H1 (cell line): ENCODE measurements around the gene SGCD.

Experiments used
- ASH2L ChIP-seq: fragments of 200-600, 300-600 bp; sonication (generic); IDR thresholded peaks from one replicate; pipeline ENCODE4 v1.7.1; 2017; ENCODE audit warnings: low read length
- CEBPB ChIP-seq: IDR thresholded peaks from 2 replicates; pipeline ENCODE4 v1.6.1; 2012; ENCODE audit warnings: low read depth, low read length
- EP300 ChIP-seq, 2 experiments: IDR thresholded peaks; 1 replicate in 1 of 2; 2 replicates in 1 of 2; pipeline ENCODE4 v1.6.1; 2011 to 2012; ENCODE audit warnings: low read depth in 2 of 2, low read length in 2 of 2, mild to moderate bottlenecking in 2 of 2, borderline replicate concordance in 1 of 2, inconsistent platforms in 1 of 2, moderate library complexity in 1 of 2
- EZH2 ChIP-seq: fragments of 200-600 bp; sonication (generic); IDR thresholded peaks from 2 replicates; pipeline ENCODE4 v1.7.1; 2012; ENCODE audit warnings: low read depth, mild to moderate bottlenecking, moderate library complexity, low read length, inconsistent platforms; ENCODE audit not compliant: severe bottlenecking
- JUN ChIP-seq: IDR thresholded peaks from 2 replicates; pipeline ENCODE4 v1.6.1; 2011; ENCODE audit warnings: low read depth, mild to moderate bottlenecking, improper control_type of control experiment, low read length
- MAFK ChIP-seq: IDR thresholded peaks from 2 replicates; pipeline ENCODE4 v1.6.1; 2012; ENCODE audit warnings: low read depth, mild to moderate bottlenecking, improper control_type of control experiment, low read length
- PHF8 ChIP-seq: fragments of 200-600 bp; sonication (generic); conservative IDR thresholded peaks from 2 replicates; pipeline ENCODE4 v1.7.1; 2012; ENCODE audit warnings: low read depth, mild to moderate bottlenecking, inconsistent platforms, low read length, moderate library complexity
- POLR2A ChIP-seq, 2 experiments: IDR thresholded peaks; 1 replicate in 1 of 2; 2 replicates in 1 of 2; pipeline ENCODE4 v1.6.1; 2011; ENCODE audit warnings: low read depth in 2 of 2, low read length in 2 of 2, mild to moderate bottlenecking in 2 of 2; ENCODE audit errors: control extremely low read depth in 1 of 2
- POLR2AphosphoS5 ChIP-seq: IDR thresholded peaks from 2 replicates; pipeline ENCODE4 v1.6.1; 2011; ENCODE audit warnings: low read depth, low read length
- SP1 ChIP-seq: IDR thresholded peaks from 2 replicates; pipeline ENCODE4 v1.6.1; 2011; ENCODE audit warnings: low read depth, low read length
- ZNF274 ChIP-seq: IDR thresholded peaks from 2 replicates; pipeline ENCODE4 v1.7.0; 2012; ENCODE audit warnings: low read length, borderline replicate concordance; ENCODE audit errors: extremely low read depth
- TF ChIP-seq, protein P1 (sequence below), 3 experiments: IDR thresholded peaks; 1 replicate in 2 of 3; 2 replicates in 1 of 3; pipeline versions ENCODE4 v1.5.1 to v1.6.1; 2011; ENCODE audit warnings: low read length in 3 of 3, mild to moderate bottlenecking in 3 of 3, inconsistent platforms in 2 of 3, low read depth in 1 of 3, moderate library complexity in 1 of 3; ENCODE audit not compliant: insufficient read depth in 1 of 3; ENCODE audit errors: control extremely low read depth in 1 of 3
- TF ChIP-seq, protein P2 (sequence below): IDR thresholded peaks from 2 replicates; pipeline ENCODE4 v1.6.1; 2012; ENCODE audit warnings: inconsistent platforms
- TF ChIP-seq, protein P3 (sequence below): IDR thresholded peaks from 2 replicates; pipeline ENCODE4 v1.6.1; 2012; ENCODE audit warnings: low read length, inconsistent platforms

DNA sequence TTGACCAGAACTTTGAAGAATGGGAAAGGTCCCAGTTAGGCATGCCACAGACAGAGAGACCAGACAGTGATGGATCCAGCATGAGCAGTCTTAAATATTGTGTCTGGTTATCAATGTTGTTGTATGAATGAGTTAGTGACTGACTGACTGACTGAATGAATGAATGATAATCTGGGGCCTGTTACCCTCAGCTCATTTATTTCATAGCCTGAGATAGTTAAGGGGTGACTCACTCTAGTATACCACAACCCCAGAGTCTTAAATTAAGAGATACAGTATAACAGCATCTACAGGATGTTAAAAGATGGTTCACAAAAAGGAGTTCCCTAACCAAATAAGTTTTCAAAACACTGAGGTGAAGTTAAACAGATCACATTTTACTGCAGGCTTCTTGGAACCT is 133.5 kb downstream of the SGCD start:
- TF ChIP-seq, protein P1, sequence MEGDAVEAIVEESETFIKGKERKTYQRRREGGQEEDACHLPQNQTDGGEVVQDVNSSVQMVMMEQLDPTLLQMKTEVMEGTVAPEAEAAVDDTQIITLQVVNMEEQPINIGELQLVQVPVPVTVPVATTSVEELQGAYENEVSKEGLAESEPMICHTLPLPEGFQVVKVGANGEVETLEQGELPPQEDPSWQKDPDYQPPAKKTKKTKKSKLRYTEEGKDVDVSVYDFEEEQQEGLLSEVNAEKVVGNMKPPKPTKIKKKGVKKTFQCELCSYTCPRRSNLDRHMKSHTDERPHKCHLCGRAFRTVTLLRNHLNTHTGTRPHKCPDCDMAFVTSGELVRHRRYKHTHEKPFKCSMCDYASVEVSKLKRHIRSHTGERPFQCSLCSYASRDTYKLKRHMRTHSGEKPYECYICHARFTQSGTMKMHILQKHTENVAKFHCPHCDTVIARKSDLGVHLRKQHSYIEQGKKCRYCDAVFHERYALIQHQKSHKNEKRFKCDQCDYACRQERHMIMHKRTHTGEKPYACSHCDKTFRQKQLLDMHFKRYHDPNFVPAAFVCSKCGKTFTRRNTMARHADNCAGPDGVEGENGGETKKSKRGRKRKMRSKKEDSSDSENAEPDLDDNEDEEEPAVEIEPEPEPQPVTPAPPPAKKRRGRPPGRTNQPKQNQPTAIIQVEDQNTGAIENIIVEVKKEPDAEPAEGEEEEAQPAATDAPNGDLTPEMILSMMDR (IDR thresholded peaks at IDR 0.05; ENCODE audit: control extremely low read depth in 1 of 3, insufficient read depth in 1 of 3, low read depth in 1 of 3, low read length in 3 of 3): no peak
- no peak for TF ChIP-seq SP1
- TF ChIP-seq EP300 (IDR thresholded peaks at IDR 0.05; ENCODE audit: borderline replicate concordance in 1 of 2, low read depth in 2 of 2, low read length in 2 of 2): no peak
- TF ChIP-seq JUN: no peak
- TF ChIP-seq MAFK: no peak
- TF ChIP-seq, protein P2, sequence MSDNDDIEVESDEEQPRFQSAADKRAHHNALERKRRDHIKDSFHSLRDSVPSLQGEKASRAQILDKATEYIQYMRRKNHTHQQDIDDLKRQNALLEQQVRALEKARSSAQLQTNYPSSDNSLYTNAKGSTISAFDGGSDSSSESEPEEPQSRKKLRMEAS: no peak
- TF ChIP-seq POLR2AphosphoS5: no peak
- TF ChIP-seq, protein P3, sequence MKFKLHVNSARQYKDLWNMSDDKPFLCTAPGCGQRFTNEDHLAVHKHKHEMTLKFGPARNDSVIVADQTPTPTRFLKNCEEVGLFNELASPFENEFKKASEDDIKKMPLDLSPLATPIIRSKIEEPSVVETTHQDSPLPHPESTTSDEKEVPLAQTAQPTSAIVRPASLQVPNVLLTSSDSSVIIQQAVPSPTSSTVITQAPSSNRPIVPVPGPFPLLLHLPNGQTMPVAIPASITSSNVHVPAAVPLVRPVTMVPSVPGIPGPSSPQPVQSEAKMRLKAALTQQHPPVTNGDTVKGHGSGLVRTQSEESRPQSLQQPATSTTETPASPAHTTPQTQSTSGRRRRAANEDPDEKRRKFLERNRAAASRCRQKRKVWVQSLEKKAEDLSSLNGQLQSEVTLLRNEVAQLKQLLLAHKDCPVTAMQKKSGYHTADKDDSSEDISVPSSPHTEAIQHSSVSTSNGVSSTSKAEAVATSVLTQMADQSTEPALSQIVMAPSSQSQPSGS: no peak
- no peak for TF ChIP-seq PHF8
- TF ChIP-seq CEBPB: no peak
- no peak for TF ChIP-seq POLR2A (IDR thresholded peaks at IDR 0.05; ENCODE audit: control extremely low read depth in 1 of 2, low read depth in 2 of 2, low read length in 2 of 2)
- no peak for TF ChIP-seq ZNF274
- TF ChIP-seq ASH2L: no peak
- TF ChIP-seq EZH2: no peak
